Measurements from ENCODE around the gene FBXL7.

FBXL7 gene

GRCh38 chr5:15612915-15613635 is 113.1 kb downstream of the FBXL7 start:
- no peak for DNase-seq (ENCODE audit: low read depth, low spot score)

- no peak for DNase-seq (ENCODE audit: low read depth, low spot score)
These were observed 114.7 kb downstream of the FBXL7 start for GRCh38 chr5:15614679-15615078.

- DNase-seq (ENCODE audit: low read depth, low spot score) = no peak
These were observed 115.9 kb downstream of the FBXL7 start for GRCh38 chr5:15615859-15616258.

- no peak for DNase-seq (ENCODE audit: low read depth, low spot score)
These were observed 119.0 kb downstream of the FBXL7 start for GRCh38 chr5:15618938-15619337.

GRCh38 chr5:15620501-15620900 is 120.5 kb downstream of the FBXL7 start:
- no peak for DNase-seq (ENCODE audit: low read depth, low spot score)

- no peak for DNase-seq (ENCODE audit: low read depth, low spot score)
These were observed 121.1 kb downstream of the FBXL7 start for GRCh38 chr5:15621094-15621493.

GRCh38 chr5:15623794-15624193 is 123.8 kb downstream of the FBXL7 start:
- no peak for DNase-seq (ENCODE audit: low read depth, low spot score)

GRCh38 chr5:15627109-15627508 is 127.1 kb downstream of the FBXL7 start:
- no peak for DNase-seq (ENCODE audit: low read depth, low spot score)

GRCh38 chr5:15627647-15628046 is 127.7 kb downstream of the FBXL7 start:
- no peak for DNase-seq (ENCODE audit: low read depth, low spot score)

GRCh38 chr5:15630441-15630840 is 130.5 kb downstream of the FBXL7 start:
- DNase-seq (ENCODE audit: low read depth, low spot score) = no peak

- DNase-seq (ENCODE audit: low read depth, low spot score) = no peak
These were observed 134.8 kb downstream of the FBXL7 start for GRCh38 chr5:15634591-15635288.

GRCh38 chr5:15635289-15635616 is 135.3 kb downstream of the FBXL7 start:
- DNase-seq (ENCODE audit: low read depth, low spot score) = no peak

GRCh38 chr5:15637345-15637744 is 137.4 kb downstream of the FBXL7 start:
- no peak for DNase-seq (ENCODE audit: low read depth, low spot score)

GRCh38 chr5:15637886-15638285 is 137.9 kb downstream of the FBXL7 start:
- DNase-seq (ENCODE audit: low read depth, low spot score) = no peak

- no peak for DNase-seq (ENCODE audit: low read depth, low spot score)
These were observed 138.3 kb downstream of the FBXL7 start for GRCh38 chr5:15638296-15638695.

- no peak for DNase-seq (ENCODE audit: low read depth, low spot score)
These were observed 139.3 kb downstream of the FBXL7 start for GRCh38 chr5:15639288-15639687.

- DNase-seq (ENCODE audit: low read depth, low spot score) = no peak
These were observed 140.1 kb downstream of the FBXL7 start for GRCh38 chr5:15640116-15640515.

GRCh38 chr5:15643731-15644130 is 143.8 kb downstream of the FBXL7 start:
- no peak for DNase-seq (ENCODE audit: low read depth, low spot score)

GRCh38 chr5:15645381-15646160 is 145.6 kb downstream of the FBXL7 start:
- no peak for DNase-seq (ENCODE audit: low read depth, low spot score)

GRCh38 chr5:15646371-15646770 is 146.4 kb downstream of the FBXL7 start:
- DNase-seq (ENCODE audit: low read depth, low spot score) = no peak

- no peak for DNase-seq (ENCODE audit: low read depth, low spot score)
These were observed 147.3 kb downstream of the FBXL7 start for GRCh38 chr5:15647251-15647650.

- DNase-seq (ENCODE audit: low read depth, low spot score) = no peak
These were observed 150.3 kb downstream of the FBXL7 start for GRCh38 chr5:15650266-15650665.

- DNase-seq (ENCODE audit: low read depth, low spot score) = no peak
These were observed 154.8 kb downstream of the FBXL7 start for GRCh38 chr5:15654779-15655178.
